GM19397 (cell line): ENCODE measurements around the gene CTNNA2.

Experiments
- ATAC-seq: cut with Tn5 transposase; IDR thresholded peaks from one replicate; pipeline ENCODE4 v1.9.1; 2021; ENCODE audit warnings: mild to moderate bottlenecking, moderate library complexity; ENCODE audit not compliant: unreplicated experiment

Gene CTNNA2

DNA sequence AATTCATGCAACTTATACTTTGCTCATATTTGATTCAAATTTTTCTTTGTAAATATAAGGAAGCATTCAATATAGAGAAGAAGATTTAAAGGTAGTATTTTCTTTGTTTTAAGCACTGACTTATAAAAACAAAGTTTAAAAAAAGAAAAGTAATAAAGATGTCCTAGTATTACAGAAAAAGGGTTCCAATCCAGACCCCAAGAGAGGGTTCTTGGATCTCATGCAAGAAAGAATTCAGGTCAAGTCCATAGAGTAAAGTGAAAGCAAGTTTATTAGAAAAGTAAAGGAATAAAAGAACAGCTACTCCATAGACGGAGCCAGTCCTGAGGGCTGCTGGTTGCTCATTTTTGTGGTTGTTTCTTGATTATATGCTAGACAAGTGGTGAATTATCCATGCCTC, 267.9 kb downstream of the CTNNA2 start:
- no peak for ATAC-seq

DNA sequence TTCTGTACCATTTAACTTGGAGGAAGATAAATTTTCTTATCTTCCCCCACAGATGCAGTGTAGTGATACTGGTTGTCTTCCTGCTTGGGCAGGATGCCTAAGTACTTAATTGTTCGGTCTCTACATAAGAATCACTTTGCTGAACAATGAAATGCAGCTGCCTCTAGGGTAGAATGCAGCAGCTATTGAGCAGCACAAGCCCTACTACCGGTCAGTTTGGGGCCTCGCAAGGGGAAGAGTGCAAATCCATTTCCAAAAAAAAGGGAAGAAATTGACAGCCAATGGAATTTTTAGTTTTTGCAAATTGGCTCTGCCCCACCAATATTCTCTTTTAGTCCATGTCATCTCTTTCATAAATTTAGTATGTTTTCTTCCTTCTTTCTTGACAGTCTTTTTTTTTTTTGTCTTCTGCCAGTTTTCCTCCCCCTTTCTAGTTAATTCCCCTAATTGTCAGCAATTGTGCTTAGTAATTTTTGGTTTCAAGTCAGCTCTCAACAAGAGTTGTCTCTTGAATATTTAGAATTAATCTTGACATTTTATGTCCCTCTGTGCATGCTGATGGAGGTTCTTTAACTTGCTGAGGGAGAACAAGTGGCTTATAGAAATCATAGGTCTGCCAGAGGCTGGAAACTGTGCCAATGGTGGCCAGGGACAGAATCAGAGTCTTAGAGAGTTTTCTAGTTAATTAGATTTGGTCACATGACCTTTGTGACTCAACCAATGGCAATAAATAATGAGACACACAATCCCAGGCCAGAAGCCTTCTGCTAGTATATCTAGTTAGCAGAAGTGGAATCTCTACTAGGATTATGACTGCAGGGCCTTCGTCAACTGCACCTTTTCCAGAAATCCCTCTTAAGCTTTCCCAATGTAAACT, 270.0 kb downstream of the CTNNA2 start:
- ATAC-seq, result no peak

DNA sequence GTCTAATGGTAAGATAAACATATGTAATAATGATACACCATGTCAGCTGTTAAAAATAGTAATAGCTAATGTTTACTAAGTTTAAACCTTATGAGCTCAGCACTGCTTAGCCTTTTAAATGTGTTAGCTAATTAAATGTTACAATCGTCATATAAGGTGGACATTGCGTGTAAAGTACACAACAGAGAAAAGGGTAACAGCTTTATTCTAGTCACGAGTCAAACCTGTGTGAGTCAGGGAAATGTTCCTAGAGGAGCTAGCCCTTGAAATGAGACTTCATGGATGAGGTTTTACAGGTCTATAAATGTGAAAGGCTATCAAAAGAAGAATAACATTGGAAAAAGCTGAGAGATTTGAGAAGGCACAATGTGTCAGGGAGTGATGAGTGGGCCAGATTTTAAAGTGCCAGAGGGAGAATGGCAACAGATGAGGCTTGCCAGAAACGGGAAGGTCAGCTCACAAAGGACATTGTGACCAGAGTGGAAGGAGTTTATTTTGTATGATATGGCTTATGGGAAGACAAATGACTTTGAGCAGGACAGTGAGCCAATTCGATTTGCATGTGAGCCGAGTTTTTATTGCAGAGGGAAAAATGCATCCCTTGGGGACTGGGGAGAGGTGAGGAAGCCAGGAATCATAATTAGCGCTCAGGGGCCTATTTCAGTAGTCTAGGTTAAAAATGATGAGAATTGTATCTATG, 276.3 kb downstream of the CTNNA2 start:
- no peak for ATAC-seq

DNA sequence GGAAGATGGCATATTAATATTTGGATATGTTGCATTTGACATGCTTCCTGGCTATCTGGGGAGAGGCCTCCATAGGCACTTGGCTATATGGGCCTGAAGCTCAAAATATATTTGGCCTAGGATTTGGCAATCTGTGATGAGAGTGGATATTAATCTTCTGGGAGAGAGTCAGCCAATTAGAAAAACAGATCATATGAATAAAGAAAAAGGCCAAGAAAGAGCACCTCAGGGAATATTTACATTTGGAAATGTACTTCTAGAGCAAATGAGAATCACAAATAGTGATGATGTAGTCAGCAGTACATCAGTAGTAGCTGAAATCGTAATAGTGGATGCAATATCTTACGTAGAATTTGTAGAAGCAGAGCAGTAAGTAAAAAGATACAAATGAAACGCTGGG, 277.0 kb downstream of the CTNNA2 start:
- no peak for ATAC-seq

DNA sequence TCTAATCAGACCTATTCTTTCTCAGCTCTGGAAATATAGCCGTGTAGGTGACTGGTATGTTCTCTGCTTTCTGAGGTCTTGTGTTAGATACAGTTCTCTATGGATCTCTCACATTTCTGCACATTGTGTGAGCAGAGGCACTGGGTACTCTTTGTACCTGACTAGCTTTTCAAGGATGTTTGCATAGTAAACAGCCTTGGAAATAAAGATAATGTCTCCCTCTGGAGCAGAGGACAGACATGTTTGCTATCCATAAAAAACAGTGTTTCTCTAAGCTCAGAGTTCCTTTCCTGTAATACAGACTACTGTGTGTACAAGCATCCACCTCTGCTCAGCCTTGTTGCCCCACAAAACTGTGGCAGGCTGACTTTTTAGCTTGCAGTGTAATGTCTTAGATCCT, 279.2 kb downstream of the CTNNA2 start:
- no peak for ATAC-seq

DNA sequence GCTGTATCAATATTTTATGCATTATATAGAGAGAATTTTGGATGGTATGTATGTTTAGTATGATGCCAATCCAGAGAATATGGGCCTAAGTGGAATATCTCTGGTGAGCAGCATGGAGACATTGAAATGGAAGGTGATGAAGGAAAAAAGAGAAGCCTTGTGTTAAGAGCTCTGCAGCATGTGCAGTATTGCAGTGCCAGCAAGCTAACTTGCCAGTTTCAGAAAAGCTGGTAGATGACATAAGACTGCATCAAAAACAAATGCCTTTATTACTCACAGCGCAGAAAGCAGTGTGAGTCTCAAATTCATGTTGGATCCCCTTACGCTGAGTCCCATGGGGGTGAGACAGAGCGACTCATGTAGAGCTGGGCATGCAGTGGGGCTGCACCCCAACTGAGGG, 280.2 kb downstream of the CTNNA2 start:
- no peak for ATAC-seq

DNA sequence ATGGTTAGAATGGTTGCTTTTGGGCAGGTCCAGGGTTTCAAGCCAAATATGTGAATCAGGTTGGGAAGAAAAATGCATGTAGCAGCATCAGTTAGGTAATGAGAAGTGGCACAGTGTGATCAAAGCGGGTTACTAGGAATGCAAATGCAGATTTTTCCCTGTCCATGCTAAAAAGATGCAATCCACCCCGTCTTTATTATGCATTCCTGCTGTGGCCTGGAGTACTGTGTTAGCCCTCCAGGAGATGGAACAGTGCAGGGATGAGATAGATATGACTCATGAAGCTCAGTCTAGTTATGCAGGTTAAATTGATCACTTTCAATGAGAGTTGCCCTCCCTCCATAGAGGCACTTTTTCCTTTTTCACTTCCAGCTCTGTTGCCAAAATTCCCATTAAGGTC, 283.8 kb downstream of the CTNNA2 start:
- no peak for ATAC-seq

DNA sequence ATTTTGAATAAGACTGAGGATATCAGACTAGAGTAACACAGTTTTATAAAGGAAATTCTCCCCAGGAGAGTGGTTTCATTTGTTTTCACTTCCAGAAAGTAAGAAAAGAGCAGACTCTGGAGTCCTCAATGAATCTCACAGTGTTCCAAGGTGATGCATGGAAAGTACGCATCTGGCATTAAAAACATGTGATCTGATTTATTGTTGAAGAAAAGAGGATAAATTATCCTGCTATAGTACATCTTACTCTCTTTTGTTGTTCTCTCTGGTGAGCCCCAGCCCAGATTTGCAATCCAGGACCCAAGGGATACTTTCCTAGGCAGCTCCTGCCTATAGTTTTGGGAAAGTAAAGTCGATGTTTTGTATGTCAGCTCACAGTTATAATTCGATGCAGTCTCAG, 285.9 kb downstream of the CTNNA2 start:
- no peak for ATAC-seq

DNA sequence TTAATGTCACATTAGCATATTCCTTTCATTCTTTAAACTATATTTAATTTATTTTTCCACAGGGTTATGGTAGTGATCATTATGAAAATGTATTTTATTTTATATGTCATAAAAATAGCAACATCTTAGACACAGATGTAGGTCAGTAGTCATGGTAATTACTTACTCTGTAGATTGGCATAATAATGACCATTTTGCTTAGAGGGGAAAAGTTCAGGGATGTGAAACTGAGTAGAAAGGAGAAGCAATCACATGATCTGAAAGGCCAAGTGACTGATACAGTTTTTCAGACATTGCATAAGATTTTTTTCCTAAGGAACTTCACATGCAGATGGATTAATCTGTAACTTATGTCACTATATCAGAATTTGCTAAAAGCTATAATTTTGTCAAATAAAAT, 286.9 kb downstream of the CTNNA2 start:
- ATAC-seq, result no peak

DNA sequence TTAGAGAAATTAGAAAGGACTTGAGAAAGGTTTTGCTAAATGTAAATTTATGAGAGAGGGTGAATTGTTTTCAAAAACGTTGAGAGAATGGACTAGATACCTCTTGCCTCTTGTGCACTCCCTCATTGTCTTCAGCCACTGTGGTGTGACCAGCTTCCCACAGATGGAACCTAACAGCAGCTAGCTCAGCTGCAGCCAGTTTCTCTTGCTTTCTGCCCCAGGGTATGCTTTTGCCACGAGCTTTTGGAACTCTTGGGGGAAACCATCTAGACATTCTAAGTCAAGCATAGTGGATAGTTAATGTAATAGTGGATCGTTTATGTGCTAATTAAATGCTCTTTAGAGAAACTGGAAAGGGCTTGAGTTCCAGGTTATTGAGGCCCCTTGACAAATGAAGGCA, 288.2 kb downstream of the CTNNA2 start:
- no peak for ATAC-seq

DNA sequence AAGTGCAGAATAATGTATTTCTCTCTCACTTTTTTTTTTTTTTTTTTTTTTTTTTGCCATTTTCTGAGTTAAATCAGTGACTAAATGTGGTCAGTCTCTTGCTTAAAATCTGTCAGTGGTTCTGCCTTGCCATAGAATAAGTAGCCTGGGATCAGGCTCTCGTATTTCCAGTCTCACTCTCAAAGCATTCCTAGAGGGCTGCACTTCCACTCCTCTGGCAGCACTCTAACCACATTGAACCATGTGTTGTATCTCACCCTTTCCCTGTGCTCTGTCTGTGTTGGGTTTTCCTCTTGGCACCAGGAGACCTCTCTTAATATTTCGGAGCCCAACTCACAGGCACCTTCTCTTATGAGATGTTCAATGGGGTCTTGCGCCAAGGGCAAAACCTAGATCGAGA, 304.4 kb downstream of the CTNNA2 start:
- no peak for ATAC-seq

DNA sequence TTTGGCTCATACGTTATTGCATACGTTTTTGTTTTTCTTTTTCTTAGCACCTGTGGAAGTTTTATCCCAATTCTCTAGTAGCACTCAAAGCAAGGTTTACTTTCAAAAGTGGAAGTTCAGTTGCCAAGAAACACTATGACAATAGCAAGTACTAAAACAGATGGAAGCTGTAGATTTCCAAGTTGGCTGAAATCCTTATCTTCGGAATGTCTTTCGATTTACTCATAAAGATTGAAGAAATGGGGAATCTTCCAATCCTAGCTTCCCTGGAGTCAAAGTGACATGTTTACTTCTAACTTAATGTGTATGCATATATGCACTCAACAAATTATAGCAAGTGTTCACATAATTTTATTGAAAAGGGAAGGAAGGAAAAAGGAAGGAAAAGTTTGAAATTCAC, 307.4 kb downstream of the CTNNA2 start:
- no peak for ATAC-seq

DNA sequence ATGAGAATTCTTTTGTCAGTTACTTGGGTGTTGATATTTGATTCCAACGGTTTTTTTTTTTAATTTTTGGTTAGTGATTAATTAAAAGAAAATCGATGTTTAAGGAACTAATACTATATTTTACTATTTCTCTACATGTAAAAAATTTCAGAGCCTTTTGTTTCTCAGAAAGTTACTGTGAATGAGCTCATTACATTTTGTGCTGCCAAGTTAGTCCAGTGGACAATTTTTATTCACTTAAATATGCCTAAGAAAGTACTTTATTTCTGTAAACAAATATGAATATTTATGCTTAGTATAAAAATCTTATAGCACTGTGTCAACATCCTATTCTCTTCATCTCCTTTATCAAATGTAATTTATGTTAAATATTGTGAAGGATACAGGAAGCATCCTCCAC, 309.3 kb downstream of the CTNNA2 start:
- no peak for ATAC-seq

DNA sequence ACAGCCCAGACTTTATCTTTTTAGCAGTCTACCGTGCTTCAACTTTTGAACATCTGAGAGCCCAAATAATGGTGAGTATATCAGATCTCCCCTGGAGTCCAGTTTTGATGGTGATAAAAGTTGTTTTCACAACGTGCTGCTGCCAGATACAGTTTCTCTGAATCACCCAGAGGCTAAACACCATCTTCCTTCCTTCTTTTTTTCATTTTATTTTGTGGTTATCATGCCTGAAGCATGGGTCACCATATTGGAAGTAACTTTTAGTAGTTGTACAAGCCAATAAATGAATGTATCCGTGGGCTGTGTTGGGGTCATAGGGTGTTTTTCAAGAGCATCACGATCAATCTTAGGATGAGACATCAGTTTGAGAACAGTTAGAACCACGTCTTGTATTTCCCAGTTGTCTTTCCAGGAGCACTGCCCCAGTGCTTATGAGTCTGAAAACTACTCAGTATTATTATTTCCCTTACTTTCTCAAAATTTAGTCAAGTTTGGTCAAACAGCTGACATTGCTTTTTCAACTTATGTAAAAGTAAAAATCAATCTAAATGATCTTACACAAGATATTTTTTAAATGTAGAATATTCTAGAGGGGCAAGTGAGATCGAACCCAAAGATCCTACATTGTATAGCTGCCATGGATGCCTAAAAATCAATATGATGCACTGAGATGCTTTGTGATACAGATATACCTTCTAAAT, 311.4 kb downstream of the CTNNA2 start:
- ATAC-seq, result no peak

DNA sequence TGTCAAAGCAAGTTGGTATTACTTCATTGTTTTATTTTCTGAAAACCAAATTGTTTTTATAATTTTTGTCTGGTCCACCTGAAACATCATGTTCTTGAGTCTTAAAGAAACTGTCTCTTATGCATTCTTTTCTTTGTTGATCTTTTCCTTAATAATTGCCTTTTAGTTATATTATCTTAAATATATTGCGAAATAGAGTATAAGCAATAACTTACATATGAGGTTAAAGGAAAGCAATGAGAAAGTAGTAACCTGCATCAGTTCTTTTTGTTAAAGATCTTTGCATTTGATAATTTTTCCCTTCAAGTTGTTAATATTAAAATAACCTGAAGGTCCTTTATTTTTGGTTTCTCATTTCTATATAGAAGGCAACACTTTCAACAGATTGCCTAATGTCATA, 315.0 kb downstream of the CTNNA2 start:
- no peak for ATAC-seq

DNA sequence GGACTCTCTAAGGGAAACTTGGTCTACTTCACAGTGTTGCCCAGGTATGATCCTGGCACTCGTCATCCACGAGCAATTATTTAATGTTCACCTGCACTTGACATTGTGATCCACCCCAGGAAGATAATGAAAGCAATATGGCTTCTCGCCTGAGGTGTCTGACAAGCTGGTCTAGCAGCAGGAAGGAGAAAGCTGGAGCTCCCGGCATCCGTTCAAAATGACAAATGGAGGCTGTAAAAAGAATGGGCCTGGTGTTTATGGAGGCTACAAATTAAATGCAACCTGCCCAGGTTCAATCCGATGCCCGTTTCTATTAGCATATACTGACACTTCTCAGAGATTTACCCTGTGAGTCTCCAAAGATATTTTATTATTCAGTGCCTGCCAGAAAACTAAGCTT, 317.6 kb downstream of the CTNNA2 start:
- ATAC-seq, result no peak

DNA sequence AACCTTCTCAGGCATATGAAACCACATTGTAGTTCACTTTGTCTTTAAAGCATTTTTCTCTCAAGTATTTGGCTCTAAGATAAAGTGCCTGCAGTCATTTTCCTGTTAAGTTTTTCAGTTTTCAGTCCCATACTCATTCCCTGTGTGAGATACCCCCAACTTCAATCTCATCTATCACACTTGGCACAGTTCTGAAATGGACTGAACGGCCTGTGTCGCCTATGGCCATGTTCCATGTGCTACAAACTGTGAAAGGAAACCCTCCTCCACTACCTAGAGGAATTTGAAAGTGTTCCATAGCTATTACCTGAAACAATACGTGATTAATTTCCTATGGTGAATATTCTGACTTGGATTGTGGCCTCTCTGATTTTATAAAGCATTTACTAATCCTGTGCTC, 319.1 kb downstream of the CTNNA2 start:
- ATAC-seq, result no peak

DNA sequence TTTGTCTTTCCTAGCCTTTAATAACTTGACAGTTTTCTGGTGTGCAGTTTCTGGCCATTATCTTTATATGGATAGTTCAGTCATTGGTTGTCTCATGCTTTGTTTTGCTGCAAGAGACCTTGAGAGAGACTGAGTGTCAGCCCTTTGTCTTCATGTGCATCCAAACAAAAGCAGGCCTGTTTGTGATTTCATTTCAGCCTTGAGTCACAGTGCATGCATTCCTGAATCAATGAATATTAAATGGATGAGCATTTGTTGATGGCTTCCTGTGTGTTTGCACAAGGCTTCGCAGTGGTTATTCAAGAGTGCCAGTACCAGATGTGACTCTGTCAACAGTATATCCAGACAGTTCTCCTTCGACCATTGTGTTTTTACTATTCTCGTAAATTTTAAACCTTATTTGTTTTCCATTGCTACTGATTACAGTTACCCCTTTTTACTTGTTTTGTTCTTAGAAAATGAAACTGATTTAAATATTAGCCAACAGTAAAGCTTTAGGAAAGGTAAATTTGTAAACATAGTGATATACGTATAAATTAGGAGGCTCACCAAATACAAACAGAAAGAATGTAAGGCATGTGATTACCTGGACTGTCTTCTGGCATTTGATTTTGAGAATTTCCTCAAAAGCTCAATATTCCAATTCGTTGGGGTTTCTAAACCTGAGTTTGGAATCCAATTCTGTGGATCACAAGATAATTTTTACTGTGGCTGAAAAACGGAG, 319.8 kb downstream of the CTNNA2 start:
- no peak for ATAC-seq

DNA sequence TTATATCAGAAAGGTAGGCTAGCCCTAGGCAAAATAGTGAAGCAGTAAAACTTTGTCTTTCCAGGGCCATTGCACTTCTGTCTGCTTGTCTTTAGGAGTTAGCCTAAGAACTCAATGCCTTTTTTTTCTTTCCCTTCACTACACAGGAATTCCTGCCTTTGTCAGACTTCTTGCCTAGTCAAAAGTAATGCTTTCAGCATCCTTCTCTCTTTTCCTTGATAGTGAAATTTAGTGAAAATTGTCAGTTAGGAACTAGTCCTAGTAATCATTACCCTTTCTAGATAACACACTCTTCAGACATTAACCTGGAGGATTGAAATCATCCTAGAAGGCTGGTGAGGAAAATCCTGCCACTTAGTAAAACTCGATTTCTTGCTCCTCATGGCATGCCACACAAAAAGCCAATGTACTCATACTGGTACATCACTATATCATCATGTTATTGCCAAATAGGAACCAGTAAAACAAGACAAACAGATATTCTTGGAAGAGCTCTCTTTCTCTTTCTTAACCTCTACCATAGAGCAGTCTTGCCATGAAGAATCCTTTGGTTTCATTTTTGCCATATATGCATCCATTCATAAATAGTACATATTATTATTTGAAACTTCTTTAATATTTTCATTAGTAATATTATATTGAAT, 320.5 kb downstream of the CTNNA2 start:
- ATAC-seq, result no peak

DNA sequence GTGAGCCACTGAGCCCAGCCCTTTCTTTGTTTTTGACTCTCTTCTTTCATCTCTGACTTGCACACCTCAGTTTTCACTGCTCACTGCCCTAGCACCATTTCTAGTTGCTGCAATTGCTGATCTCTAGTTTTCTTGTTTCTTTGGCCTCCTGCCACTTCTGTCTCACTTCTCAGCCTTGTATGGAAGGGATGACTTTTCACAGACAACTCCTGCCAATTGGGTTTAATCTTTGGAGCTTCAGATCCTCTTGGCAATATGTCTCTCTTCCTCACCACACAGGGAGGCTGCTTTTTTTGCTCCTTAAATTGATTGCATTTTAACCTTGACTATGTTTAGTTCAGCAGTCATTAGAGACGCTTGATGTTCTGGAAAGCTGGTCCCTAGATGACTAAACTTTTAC, 323.1 kb downstream of the CTNNA2 start:
- no peak for ATAC-seq

DNA sequence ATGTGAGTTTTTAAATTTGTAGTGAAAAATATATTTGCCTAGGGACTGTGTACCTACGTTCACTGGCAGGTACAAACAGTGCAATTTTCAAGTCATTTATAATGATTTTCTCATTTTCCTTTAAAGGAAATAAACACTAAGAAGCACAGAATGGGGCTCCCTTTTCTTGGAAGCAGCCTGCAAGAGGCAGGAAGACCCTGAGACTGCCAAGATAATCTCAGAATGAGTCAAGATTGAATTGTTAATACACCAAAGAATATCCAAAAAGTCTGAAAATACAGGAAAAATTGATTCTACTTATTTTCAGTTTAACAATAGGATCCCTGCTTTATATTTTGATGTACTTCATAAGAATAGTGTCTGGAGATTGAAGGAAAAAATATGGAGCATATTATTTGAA, 331.2 kb downstream of the CTNNA2 start:
- ATAC-seq, result no peak
